Islet precursor cell (in vitro differentiated cells): ENCODE measurements around the gene TMEM72.

ENCODE experiments used
- DNase-seq: peaks from one replicate; pipeline ENCODE4 v3.0.0-alpha.2; 2018

TMEM72 gene

DNA sequence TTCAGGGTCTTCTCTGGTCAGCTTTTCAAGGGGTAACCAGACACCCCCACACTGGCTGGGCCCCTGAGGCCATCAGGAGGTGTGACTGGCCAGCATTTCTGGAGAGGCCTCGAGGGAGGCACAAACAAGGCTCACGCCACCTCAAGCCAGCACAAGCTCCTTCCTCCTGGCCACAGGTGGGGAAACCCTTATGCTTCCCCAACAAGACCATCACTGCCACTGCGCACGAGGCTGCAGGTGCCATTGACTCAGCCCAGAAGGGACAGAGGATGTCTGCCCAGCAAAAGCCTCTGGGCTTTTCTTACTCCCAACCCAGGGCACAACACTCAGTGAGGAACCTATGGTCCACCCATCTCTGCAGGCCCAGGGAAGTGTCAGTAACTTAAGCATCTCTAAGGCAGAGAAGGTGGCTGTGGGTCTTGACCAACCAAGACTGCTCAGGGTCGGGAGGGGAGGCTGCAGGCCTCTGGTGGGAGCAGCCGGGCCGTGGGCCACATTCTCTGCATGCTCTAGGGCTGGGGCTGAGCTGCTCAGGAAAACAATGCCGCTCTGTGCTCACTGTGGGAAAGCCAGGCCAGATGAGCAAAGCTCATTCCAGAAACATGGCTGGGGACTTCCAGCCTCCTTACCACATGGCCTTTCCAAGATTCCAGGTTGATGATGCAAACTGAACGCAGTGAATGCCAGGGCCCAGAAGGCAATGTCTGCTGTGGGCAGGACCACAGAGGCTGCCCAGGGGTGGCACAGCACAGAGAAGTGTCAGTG lies 24.2 kb downstream of the TMEM72 start:
- DNase-seq, result peak; percentile 98

DNA sequence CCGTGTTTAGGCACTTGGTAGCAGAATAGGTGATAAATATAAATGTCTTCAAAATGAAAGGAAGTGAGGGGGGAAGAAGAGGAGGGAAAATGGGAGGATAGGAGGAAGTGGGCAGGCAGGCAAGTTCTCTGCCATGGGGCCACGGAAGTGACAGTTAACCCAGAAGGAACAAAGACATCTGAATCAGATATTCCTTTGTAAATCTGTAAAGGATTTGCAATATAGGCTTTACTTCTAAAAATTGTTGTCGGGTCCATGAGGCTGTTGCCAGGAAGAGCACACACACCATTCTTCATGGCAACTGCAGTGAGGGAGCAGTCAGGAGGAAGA lies 24.8 kb downstream of the TMEM72 start:
- DNase-seq, result no peak

DNA sequence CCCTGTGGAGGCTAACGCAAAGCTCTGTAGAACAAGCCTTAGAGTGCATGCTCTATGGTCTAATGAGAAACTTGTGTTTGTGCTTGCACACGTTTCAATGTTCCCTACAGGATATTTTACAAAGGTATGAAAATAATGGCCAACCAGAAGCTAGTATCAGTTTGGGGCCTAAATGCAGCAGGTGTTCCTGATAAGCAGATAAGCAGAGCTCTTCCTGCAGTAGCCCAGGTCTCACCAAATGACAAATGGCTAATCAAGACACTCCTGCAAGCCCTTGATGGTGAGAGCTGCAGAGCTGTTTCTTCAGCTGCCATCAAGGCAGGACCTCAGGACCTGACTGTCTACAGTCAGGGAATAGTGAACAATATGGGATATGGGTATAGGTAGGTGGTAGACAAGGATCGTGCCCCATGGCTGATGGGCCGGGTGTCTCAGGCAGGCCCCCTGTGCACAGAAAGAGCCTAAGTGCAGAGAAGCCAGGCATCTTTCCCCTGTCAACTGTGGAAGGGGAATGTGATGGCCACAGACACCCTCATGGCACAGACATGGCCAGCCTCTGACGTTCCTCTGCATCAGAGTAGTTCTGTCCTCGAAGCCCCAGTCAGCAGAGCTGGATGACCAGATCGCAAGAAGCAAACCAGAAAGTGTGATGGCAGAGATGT lies 25.3 kb downstream of the TMEM72 start:
- no peak for DNase-seq

DNA sequence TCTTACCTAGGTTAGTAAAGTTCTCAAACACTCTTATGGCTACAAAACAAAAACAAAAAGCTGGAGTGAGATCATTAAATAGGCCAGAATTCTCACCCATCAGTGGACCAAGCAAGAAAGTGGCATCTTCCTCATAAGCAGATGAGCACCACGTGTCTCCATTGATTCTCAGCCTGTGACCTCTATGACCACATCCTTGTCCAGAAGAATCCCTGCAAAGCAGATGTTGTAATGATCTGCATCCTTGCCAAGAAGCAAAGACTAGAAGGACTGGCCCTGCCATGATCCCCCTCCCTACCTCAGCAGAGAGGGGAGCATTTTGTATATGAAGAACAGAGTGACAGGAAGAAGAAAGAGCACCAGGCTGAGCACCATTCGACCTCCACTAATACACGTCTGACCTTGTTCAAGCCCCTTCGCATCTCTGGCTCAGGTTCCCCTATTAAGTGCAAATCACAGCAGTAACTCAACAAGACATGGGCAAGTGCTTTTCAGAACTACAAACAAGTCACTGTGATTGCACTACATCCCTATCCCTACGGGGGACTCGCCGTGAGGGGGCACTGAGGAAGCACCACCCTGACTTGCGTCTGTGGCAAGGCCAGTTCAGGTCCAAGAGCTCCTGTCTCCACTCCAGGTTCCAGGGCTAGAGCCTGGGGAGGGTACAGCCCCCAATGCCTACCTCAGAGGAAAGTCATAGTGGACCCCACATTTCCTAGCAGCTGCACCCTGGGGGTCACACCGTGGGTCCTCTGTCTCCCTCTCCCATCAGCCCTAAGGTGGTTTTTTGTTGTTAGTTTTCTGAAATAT lies 26.3 kb downstream of the TMEM72 start:
- DNase-seq, result no peak

DNA sequence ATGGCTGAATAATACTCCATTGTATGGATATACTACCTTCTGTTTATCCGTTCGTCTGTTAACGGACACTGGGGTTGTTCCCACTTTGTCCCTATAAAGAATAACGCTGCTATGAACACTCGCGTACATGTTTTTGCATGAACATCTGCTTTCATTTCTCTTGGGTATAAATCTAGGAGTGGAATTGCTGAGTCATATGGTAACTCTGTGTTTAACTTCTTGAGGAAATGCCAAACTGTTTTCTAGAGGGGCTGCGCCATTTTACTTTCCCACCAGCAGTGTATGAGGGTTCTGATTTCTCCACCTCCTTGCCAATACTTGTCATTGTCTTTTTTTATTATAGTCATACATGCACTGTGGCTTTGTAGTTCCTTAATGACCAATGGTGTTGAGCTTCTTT lies 27.8 kb downstream of the TMEM72 start:
- DNase-seq, result no peak

DNA sequence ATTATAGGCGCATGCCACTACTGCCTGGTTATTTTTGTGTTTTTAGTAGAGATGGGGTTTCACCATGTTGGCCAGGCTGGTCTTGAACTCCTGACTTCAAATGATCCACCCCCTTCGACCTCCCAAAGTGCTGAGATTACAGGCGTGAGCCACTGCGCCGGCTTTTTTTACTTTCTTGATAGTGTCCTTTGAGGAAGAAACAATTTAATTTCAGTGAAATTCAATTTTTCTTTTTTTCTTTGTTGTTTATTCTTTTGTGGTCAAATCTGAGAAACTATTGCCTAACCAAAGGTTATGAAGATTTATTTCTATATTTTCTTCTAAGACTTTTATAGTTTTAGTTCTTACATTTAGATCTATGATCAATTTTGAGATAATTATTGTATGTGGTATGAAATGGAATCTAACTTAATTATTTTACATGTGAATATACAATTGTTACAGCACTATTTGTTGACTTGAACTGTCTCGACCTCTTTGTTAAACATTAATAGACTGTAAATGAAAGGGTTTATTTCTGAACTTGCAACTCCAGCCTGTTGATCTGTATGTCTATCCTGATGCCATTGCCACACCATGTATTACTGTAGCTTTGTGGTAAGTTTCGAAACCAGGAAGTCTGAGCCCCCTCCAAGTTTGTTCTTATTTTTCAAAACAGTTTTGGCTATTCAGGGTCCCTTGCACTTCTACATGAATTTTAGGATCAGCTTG lies 28.7 kb downstream of the TMEM72 start:
- no peak for DNase-seq

DNA sequence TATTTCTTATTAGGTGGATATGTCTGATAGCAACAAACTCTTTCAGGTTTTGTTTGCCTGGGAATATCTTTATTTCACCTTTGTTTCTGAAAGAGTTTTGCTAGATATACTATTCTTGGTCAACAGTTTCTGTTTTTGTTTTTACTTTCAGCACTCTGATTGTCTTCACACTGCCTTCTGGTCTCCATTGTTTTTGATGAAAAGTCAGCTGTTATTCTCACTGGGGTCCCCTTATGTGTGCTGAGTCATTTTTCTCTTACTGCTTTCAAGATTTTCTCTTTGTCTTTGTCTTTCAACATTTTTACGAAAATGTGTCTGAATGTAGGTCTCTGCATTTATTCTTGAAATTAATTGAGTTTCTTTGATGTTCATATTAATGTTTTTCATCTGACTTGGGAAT lies 33.2 kb downstream of the TMEM72 start:
- DNase-seq, result no peak

DNA sequence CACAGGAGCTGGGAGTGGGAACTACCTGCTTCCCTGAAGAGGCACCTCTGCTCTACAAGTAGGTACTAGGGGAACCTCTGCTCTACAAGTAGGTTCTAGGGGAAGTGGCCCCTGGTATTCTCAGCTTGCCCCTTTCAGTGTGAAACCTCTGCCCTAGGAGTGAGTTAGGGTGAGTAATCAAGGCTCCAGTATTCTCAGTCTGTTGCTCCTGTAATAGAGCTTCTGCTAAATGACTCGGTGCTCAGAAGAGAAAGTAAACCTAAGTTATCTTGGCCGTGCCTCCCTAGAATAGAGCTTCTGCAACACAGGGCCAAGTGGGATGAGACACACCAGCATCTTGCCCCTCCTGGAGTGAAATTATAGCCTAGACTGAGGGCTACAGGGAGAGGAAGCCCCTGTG lies 35.1 kb downstream of the TMEM72 start:
- DNase-seq, result peak; percentile 25

DNA sequence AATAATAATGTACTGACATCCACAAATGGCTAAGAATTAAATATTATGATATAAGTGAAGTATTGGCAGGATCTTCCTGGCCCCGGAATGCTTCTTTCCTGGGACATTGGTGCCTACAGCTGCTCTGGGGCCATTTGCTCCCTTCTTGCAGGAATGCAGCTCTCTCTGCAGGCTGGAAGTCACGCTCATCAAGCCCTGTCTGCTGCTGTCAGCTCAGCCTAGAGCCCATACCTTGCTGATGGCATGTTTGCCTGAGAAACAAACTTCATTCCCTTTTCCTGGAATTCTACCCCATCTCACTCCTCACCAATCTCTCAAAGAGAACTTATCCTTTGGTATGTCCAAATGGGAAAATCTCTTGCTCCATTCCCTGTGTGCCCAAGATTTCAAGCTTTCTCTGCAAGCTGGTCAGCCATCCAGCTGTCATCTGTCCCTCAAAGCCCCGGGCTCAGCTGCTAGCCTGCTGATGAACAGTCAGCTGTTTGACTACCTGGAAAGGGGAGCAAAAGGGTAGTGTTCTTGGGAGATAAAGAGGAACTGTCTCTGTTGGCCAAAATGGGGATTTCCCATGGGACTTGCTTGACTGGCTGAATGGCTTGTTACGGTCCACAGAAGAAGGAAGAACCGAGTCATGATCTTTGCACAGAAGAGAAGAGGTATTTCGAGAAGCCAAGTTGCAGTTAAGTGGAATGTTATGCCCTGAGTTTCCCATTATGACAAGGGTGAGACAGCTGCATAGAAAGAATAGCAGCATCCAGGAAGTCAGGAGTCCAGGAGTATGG lies 36.4 kb downstream of the TMEM72 start:
- DNase-seq, result peak; percentile 58

DNA sequence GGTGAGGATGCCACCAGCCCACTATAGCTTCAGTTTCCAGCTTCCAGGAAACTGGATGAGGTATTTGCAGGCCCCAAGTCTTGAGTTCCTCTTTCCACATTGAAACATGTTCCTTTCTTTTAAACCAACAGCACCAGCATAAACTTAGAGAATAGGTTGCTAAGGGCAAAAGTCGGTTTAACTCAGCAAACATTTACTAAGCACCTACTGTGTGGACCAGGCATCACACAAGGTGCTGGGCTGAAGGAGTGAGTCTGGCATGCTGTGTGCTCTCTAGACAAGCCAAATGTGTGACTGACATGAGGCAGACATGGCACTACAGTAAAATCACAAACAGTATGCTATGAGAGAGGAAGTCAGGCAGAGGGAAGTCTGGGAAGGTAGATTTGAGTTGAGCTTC lies 37.5 kb downstream of the TMEM72 start:
- DNase-seq, result no peak

DNA sequence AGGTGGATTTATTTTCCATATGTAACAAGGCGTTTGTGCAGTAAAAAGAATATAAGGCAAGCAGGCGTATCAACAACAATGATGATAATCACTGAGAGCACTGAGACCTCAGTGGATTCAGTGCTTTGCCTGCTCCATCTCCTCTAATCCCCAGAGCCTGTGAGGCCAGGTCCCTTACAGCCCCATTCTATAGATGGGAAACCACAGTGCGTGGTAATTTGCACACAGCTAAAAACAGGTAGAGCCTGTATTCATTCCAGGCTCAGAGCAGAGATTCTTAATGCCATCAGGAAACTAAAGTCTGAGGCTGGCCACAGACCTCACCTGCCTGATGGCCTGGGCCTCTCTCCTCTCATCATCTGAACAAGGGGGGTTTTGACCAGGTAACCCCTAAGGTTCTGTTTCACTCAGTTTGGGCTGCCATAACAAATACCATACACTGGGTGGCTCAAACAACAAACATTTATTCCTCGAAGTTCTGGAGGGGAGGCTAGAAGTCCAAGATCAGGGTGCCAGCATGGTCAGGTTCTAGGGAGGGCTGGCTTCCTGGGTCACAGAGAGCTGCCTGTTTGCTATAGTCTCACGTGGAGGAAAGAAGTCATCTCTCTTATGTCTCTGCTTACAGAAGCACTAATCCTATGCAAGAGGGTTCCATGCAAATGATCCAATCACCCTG lies 38.1 kb downstream of the TMEM72 start:
- peak; percentile 52 for DNase-seq

DNA sequence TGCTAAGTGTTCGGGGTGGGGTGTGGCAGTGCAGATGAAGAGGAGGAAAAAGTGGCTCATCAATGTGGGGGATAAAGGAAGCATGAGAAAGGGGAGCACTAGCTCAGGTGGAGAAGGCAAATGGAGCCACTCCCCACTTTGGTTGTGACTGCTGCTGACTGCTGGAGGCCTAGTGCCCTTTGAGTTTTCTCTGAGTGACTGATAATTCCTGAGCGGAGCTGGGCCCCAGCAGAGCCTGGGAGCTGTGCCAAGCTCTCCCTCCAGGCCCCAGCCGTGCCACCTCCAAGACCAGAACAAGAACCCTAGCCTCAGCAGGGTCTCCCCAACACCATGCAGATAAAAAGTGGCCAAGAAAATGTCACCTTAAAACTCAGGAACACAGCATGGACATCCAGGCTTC lies 38.8 kb downstream of the TMEM72 start:
- no peak for DNase-seq

DNA sequence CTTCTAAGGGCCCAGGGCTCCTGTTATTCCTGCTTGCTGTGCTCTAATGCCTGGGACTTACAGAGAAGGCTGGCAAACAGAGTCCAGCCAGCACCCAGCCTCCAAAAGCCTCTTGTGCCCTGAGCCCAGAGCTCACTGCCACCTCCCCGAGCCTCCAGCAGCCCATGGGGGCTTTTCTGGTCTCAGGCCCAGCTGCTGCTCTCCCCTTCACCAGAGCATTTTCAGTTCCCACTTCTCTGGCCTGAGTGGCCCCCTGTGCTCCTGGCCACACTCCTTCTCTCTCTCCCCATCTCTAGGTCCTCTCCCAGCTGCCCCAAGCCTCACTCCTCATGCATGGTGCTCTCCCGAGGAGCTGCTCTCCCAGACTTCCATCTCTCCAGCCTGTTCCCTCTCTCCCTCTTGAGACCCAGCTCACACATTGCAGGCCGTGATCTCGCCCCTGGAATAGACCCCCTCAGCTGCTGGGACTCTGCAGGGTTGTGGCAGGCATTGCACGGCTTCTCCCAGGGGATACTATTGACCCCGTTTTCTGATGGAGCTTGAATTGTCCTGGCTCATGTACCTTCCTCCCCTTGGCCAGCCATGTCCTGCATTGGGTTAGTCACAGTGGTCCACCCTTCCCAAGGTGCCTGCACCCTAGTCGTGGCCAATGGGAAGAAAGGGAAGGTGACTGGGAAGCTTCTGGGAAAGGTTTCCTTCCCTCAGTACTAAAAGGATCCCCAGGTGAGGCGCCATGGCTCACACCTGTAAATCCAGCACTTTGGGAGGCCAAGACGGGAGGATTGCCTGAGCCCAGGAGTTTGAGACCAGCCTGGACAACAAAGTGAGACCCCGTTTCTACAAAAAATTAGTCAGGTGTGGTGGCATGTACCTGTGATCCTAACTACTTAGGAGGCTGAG lies 39.4 kb downstream of the TMEM72 start:
- no peak for DNase-seq

DNA sequence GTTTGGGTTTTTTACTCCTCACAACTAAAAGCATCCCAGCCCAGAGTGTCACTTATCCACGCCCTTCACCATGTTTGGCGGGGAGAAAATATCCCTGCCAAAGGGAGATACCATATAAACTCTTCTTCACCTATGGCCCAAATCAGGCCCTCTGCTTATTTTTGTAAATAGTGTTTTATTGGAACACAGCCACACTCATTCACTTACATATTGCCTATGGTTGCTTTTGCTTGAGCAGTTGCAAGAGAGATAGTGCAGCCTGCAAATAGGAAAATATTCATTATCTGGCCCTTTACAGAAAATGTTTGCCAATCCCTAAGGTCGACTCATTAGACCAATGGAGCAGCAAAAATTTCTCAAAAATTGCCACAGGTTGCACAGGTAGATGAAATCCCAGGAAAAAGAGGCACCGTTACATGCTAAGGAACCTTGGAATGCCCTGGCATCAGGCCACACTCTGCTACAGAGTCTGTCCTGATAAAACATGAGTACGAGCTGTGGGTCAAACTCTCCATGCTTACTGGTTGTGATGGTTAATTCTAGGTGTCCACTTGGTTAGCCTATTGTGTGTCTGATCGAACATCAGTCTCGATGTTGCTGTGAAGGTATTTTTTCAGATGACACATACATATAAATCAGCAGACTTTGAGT lies 40.6 kb downstream of the TMEM72 start:
- no peak for DNase-seq

DNA sequence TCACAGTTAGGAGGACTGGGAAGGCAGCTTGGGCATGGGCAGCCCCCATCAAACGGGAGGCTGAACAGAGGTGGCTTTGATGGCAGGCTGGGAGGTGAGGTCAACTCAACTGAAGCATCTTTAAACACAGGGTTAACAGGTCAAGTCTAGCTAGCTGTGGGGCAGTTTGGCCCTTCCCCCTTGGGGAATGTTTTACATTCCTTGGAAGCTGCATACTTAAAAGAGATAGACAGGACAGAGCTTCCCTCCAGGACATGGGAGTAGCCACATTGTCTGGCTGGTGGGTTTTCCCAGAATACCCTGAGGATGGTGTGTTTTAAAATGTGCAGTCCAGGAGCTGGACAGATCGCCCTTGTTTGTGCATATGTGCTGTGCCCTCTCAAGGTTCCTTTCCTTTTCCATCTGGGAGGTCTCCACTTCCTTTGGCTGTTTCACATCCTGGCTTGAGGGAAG lies 41.7 kb downstream of the TMEM72 start:
- DNase-seq, result peak; percentile 97

DNA sequence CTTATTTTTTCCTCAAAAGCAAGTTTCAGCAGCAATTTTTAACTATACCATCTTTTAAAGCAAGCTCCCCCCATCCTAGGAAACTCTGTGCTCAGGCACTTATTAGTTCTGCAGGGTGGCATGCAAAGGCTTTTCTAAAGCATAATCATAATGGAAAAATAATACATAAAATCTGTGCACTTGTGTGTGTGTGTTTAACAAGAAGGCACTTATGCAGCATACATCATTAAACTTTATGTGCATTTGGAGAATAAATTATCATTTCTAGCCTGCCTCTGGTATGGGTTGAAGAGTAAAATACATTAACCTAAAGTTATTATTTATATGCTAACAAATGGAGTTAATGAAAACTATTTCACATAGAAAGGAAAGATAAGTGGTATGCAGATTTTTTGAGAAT lies 42.9 kb downstream of the TMEM72 start:
- no peak for DNase-seq

DNA sequence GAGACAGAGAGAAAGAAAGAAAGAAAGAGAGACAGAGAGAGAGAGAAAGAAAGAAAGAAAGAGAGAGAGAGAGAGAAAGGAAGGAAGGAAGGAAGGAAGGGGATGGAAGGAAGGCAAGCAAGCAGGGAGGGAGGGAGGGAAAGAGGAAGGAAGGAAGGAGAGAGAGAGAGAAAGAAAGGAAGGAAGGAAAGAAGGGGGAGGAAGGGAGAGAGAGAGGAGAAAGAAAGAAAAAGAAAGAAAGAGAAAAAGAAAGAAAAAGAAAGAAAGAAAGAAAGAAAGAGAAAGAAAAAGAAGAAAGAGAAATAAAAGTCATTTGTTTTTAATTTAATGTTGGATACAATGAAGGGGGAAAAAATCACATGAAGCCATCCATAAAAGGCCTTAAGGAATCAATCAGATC lies 43.8 kb downstream of the TMEM72 start:
- DNase-seq, result no peak

DNA sequence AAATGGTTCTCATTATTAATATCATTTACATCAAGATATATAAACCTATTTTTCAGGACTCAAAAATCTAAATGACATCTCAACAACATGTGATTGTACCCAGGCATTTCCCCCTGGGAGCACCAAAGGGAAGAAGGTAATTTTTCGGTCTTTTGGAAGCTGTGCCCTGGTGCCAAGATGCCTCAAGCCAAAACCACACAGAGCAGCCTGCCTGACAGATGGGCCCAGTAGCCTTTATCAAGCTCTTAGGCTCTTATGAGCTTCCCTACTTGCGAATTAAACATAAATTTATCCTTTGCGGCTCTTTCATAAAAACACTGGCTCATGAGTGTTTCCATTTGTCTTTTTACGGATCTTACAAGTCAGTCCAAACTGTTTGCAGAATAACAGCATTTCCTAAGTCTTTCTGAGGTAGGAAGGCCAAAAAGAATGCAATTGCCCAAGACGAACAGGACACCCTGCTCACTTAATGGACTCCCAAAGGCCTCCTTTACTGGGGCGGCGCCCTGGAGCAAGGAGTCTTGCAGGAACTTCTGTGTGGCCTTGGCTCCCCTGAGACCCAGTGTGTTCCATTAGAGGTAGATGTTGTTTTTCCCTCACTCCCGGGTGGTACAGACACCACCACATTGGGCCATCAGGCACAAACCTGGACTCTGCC lies 44.4 kb downstream of the TMEM72 start:
- peak; percentile 59 for DNase-seq

DNA sequence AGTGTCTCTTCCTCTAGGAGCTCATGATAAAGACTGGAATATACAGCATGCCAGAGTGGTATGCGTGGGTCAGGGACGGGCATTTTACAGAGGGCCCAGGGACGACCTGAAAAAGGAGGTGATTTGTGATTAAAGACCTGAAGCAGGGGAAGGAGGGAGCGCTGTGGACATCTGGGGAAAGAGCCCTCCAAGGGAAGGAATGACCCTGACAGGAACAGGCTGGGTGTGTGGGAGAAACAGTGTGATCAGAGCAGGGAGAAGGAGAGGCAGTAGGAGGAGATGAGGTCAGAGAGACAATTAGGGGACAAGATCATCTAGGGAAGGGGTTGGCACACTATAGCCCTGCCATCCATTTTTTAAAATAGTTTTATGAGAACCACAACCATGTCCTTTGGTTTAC lies 45.1 kb downstream of the TMEM72 start:
- DNase-seq, result peak; percentile 44
